ENCODE measurements around the gene MYO15B.
"Not testable (repeated sequence)": the region's sequence is repeated elsewhere in the genome, so short reads cannot be mapped to it uniquely, and the experiment has no call there.

The MYO15B gene

DNA sequence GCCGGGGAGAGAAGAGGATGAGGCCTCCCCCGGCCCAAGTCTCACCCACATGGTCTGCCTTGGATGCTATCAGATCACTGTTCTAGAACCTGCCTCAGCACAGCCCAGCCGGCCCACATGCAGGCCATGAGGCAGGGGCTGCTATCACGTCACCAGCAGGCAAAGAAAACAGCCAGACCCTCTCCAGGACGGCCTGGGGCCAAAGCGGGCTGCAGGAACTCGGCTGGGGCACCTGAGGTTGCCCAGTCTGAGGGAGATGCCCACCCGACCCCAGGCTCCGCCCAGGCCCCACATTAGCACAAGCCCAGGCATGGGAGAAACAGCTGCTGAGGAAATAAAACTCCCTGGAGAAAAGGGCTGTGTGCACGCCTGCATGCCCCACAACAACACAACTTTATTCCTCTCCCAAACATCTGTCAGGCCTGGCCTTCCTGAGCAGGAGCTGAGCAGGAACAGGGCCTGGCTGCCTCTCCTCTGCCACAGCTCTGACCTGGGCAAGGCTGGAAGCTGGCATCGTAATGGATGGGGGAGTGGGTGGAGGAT lies 39.0 kb downstream of the MYO15B start:
- peak; percentile 84 for DNase-seq

DNA sequence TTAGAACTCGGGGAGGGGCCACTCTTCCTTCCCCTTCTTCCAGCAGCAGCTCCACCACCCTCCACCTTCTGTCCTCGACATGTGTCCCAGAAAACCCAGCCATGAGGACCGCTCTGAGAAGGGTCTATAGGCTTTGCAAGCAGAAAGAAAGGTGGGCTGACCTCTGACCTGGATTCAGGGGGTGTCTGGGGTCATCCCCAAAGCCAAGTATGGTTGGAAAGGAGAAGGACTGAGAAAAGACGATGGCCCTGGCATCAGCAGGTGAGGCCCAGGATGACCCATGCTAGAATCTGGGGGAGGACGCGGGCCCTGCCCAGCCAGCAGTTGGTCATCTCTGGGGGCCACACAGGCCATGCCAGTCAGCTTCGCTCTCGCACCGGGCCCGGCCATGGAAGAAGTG lies 39.5 kb downstream of the MYO15B start:
- no peak for DNase-seq

DNA sequence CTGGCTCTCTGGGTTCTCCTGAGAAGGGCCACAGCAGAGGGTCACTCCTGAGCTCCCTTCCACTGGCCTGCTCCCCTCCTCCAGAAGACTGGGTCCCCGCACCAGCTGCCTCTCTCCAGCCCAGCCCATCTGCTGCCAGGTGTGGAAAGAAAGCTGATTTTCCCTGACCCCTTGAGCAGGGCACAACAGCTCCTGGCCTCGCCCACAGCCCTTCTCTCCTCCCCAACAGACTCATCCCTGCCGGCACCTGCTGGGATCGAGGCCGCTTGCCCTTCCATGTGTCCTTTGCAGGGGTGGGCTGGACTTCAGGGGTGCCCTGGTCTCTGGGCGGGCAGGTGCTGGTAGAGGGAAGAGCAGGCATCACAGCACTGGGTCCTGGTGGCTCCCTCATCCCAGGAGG lies 40.8 kb downstream of the MYO15B start:
- no peak for DNase-seq

DNA sequence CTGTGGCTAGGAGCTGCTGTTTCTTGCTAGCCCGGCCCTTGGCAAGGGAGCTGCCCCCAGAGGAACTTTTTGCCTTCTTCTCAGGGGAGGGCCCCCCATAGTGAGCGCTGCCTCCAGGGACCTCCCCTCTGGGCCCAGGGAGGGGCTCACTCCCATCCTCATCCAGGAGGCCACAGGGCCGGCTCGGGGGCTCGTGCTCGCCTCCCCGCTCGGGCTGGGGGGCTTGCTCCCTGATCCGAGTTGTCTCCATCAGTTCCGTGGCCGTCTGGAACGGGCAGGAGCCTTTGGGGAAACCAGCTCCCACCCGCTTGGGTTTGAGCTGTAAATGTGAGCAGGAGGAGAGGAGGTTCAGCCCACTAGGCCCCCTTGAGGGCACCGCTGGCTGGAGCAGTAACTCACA lies 41.6 kb downstream of the MYO15B start:
- DNase-seq, result no peak

DNA sequence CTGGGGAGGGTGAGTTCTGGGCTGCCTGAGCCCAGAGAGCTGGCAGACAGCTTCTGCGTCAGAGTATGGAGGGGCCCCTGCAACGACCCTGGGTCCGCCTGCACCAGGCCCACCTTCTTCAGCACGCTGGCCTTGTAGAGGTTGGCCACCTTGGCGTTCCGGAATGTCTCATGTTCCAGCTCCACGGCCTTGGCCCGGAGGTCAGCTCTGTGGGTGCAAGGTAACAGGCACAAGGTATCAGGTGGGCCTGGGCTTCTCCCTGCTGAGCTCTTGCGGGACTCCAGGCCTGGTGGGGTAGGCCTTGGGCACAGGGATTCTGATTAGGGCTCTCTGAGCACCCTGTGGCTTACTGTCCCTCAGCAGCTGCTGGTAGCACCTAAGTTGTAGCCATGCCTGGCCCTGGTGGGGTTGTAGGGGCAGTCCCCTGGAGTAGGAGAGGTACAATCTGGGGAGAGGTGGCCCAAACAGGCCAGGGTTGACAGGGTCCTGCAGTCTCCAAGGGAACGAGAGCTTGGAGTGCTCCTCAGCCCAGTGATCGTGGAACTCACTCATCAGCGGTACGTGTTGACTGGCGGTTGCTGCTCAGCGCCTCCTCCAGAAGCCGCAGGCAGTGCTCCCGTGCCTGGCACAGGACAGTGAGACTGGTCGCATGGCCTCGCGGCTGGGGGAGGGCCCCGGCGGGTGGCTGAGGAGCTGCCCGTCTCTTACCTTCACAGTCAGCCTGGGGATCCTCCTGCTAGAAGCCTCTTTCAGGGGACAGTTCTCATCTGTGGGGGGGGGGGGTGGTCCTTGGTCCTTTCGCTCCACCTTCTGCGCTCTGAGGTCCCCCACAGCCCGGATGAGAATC lies 42.7 kb downstream of the MYO15B start:
- no peak for DNase-seq

DNA sequence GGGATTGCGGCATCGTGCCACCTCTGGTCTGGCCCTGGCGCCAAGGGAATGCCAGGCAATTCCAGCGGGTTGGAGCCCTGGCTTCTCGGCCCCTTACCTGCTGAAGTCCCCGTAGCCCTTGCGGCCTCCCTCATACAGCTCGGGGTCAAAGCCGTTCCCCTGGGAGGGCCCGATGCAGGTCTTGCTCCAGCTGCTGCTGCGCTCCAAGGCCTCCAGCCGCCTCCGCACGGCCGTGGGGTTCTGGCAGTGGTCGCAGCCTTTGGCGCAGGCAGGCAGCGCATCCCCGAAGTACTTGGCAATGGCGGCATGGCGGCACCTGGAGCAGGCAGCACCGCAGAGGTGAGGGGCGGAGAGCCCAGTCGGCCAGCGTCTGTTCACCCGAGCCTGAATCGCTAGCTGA lies 43.8 kb downstream of the MYO15B start:
- no peak for DNase-seq

DNA sequence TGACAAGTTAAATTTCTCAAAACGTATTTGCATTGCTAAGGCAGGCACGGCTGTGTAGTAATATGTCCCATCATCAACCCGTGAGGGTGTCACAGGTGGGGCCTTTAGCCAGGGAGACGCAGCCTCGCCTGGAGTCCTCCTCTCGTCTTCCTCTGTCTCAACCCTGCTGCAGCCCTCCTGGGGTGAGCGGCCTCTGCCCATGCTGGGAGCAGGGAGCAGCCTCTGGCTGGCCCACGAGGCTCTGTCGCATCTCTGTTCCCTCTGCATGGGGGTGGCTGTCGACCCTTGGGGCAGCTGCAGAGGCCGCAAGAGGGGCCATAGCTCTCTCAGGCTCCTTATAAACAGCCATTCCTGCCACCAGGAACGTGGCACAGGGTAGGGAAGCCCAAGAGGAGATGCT lies 44.8 kb downstream of the MYO15B start:
- DNase-seq, result no peak

DNA sequence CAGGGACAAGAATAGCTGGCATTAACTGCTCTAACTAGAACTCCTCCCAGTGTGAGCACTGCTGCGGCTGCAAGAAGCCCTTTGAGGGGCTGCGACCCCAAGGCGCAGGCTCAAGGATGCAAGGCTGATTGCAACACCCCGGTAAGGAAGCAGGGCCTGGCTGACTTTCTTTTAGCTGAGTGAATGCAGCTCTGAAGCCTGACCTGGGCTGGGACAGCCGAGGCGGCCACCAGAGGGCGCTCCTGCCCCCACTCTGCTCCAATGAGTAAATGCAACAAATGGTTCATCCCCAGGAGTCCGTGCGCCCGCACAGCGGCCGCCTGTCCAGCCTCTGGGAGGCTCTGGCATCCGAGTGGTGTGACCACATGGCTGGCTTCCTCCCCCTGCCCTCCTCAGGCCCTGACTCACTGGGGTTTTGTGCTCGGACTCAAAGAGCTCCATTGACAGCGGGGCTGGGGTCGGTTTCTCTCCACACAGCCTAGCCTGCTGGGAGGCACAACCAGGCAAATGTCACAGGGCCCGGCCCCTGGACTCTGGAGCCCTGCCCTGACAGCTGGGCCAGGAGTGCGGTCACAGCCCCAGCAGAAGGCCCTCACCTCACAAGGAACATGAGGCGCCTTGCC lies 45.4 kb downstream of the MYO15B start, which contains the start of gene SMIM5:
SMIM5 (plus strand) TSS at position 572 of the 623 bp plus-strand sequence. CDS start 6,768 bp downstream, outside the sequence.
- peak; percentile 32 for DNase-seq

DNA sequence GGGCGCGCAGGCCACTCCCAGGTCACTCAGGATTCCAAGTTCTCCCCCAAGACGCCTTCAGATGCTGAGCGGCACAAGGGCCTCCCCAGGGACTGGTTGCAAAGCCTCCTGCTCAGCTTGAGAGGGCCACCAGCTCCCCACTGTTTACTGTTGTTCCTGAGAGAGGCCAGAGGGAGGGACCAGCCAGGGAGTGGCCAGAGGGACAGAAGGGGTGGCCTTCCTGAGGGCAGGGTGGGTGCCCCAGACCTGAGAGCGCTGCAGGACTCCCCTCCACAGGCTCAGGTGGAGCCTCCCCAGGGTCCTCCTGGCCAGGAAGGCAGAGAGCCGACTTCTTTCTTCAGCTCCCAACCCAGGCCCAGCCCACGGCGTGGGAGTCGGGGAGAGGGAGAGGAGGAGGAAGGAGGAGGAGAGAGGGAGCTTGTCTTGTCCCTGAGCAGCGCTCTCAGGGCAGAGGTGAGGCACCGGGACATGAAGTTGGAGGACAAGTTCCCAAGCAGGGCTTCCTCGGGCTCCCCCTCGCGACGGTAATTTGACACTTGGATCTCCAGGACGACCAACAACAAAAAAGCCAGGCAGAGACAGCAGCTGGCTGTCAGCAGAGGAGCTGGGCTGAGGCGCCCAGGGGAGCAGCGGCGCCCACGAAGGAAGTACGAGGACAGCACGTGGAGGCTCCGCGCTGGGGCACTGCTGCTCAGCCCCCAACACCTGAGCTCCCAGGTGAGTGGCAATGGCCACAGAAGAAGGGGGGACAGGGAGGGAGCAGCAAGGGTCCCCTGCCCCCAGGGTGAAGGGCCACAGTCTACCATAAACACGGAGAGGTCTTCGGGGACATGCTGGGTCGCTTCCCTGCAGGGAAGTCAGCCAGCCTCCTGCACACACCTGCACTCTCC lies 46.1 kb downstream of the MYO15B start:
- DNase-seq, result peak; percentile 86

DNA sequence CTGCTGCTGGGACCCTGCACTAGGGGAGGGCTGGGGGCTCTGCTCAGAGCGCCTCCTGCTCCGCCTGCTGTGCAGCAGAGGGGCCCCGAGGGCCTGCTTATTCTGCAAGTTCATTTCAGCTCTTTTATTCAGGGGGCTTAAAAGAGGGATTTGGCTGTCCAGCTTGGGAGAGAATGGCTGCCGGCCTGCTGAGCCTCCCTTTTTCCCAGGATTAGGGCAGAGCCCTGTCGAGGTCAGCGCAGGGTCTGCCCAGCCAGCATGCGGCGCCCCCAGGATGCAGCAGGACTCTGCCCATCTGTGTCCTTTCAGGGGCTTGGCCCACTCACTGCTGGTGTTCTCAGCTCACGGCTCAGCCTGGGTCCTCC lies 46.8 kb downstream of the MYO15B start:
- no peak for DNase-seq

DNA sequence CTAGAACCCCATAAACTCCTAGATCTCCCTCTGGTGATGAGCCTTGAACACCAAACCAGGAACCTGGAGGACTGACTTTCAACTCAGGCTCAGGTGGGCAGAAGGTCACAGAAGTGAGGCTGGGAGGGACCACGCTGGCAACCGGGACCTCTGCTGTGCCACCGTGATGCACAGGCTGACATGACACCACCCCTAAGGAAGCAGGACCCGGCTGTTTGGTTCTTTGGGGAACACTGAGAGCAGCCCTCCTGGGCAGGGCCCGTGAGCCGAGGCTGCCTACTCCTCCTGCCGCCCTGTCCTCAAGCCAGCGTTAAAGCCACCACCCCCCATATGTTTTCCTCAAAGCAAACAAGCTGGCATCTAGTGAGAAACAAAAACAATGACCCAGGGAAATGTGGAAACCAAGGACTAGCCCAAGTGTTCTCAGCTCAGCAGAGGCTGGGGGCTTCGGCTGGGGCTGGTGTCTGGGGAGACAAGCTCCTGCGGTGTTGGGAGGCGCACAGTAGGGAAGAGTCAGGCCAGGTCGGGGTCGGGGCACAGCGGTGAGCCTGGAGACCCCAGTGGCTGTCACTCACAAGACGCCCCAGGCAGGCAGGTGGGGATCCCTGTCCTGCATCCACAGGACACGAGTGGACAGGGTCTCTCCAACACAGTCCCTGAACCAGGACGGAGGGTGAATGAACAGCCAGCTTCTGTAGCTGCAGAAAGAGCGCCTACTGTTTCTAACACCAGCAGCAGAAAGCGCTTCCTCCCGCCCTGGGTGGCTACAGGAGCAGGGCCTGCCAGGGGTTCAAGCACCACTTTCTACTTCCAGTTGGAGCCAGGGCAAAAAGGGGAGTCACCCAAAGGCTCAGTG lies 47.4 kb downstream of the MYO15B start:
- no peak for DNase-seq

DNA sequence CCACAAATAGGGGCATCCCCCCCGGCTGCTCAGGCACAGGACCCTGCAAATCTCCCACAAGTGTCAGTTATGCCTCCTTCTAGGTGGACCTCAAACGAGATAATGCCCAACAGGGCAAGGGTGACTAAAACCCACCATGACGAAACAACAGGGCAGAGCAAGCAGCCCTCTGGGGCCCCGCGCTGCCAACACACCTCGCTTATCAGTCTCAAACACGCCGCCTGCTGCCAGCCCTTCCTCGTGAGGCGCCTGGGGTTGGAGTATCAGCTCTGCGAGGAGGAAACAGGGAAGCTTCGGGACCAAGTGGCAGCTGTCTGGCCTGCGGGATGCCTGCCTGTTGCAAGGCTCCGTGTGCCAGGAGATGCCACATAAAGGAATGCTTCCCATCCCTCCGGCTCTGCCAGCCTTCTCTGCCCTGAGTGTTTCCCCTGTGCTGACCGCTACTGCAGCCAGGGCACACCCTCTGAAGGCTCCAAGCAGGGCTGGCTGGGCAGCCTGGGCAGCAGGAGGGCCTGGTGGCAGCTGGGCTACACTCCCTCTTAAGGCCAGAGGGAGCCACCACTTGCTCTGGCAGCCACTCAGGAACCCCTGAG lies 48.1 kb downstream of the MYO15B start:
- peak; percentile 62 for DNase-seq

DNA sequence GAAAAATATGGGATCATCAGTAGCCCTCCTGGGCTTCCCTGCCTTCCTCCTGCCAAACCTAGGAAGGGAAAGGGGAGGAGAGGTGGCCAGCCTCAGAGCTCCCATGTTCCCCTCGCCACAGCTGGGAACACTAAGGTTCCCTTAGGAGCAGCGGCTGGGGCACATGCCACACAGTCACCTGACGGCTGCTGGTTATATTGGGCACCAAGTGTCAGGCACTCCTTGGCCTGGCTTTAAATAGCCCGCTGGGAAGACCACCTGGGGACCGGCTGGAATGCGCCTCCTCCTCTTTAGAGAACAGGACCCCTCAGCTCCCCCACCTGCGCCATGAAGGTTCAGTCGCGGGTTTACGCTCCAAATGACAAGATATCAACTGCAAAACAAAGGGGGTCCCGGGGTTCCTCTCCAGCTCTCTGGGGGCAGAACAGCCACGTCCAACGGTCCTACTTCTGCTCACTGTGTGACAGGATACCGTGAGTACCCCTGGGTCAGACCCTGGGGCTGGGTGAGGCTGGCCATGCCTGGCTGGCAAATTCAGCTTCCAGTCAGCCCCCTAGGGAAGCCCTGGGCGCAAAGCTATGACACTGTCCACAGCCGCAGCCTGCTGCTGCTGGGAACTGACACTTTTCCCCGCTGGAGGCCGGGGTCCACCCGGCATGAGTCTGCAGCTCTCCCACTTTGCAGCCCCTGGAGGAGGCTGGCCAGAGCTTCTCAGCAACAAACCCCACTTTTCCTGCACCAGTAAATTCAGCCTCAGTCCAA lies 49.0 kb downstream of the MYO15B start:
- no peak for DNase-seq

DNA sequence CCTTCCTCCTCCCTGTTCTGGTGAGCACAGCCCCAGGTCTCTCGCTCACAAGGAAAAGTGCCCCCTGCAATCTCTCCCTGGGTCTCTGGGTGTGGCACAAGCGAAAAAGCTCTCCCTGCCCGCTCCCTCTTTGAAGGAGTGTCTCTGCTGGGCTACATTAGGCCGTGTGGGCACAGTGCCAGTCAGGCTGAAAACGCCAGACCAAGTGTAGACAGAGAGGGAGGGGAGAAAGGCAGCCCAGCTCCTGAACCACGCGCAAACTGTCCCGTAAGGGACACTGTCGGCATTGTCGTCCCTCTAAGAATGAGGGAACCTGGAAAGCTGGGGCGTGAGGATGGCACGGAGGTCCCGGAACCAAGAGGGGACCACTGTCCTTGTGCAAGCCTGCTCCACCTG lies 49.5 kb downstream of the MYO15B start:
- DNase-seq, result no peak

DNA sequence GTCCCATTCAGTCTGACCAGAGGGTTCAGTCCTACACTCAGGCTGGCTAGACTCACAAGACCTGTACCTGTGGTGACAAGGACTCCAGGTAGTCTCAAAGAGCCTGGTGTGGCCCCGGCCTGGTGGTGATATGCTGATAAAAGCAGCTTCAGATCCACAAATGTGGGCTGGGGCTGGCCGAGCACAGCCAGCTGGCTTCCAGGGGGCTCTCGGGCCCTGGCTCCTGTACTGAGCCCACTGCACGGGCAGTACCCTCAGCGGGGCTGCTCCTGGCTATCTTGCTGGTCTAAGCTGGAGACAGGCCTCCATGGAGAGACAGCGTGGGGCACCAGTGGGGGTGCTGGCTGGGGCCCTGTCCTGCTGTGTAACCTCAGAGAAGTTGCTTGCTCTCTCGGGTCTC lies 50.0 kb downstream of the MYO15B start:
- DNase-seq, result no peak

DNA sequence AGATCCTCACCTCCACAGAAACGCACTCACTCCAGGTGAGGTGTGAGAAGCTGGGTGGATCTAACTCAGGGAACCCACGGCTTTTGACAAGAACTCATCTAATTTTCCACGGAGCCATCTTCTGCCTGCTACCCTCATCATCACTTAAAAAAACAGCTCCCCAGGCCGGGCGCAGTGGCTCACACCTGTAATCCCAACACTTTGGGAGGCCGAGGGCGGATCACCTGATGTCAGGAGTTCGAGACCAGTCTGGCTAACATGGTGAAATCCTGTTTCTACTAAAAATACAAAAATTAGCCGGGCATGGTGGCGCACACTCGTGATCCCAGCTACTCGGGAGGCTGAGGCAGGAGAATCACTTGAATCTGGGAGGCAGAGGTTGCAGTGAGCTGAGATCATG lies 50.4 kb downstream of the MYO15B start:
- not testable (repeated sequence) for DNase-seq

DNA sequence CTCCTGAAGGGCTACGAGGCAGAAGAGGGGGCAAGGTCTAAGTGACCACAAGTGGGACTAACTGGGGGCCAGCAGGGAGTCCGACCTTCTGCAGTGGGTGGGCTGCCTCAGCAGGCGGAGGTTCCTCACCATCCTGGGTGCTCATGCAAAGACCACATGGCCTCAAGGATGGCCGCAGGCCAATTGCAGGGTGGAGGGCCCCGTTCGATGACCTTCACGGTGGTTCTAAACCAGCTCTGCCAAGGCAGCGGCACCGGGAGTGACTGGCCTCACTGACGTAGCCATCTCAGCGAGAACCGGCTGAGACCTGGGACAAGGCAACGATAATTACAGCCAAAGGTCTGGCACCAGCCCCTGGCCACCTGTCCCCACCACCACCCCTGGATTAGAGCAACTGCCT lies 51.3 kb downstream of the MYO15B start:
- DNase-seq, result no peak

DNA sequence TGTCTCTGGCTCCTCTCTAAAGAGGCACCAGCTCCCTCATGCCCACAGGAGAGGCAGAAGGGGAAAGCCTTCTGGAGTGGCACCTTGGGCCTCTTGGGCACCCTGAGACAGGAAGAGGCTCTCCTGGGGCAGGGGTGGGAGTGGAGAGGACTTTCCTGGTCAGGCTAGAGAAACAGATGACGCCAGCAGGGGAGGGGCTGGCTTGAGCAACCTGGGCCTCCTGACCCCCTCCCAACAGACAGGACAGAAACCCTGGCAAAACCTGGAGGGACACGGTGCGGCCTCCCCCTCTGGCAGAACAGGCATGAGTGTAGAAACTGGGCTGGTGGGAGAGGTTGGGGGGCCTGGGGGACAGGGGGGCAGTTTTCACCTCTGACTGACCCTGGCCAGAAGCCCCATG lies 51.7 kb downstream of the MYO15B start:
- DNase-seq, result no peak

DNA sequence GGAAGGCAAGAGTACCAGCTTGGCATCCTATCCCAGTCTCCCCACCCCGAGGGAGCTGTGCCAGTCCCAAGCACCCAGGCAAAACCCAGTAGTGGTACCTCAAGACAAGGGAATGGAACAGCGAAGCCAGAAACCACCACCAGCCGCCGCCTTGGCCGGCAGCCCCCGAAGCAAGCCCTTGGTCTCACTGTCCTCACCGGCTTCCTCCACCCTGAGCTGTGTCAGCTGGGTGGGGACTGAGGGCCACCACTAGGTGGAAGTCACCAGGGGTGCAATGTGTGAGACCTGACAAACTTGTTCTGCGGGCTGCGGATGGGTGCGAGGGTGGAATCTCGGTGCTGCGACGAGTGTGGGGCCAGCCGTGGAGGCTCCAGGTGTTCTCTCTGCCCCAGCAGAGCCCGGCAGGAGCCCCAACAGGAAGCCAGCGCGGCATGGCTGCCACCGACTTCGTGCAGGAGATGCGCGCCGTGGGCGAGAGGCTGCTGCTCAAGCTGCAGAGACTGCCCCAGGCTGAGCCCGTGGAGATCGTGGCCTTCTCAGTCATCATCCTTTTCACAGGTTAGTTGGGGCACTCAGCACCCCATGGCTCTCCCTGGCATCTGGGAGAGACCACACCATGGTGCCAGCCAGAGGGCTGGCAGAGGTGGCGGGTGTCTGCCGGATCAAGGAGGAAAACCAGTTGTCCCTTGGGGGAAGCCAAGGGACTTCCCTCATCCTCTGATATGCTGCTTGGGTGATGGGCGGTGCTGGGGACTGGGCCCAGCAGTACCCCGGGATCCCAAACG lies 52.4 kb downstream of the MYO15B start:
- DNase-seq, result no peak

DNA sequence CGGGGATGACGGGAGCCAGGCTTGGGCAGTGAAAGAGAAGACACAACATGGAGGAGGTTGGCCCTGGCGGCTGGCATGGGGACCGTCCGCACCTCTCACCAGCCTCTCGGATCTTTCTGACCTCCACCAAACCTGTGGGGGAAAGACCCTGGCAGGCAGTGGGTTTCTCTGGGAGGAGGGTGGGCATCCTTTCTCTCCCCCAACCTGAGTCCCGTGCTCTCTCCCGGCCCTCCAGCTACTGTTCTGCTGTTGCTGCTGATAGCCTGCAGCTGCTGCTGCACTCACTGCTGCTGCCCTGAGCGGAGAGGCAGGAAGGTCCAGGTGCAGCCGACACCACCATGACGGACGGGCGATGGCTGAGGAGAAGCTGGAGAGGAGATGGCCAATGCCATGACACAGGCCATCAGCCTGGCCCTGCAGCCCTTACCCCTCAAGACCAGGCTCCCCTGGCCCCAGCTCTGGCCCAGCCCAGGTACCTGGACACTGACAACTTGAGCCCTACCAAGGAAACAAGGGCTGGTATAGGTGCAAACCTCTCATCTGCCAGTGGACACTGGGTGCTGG lies 53.0 kb downstream of the MYO15B start:
- DNase-seq, result no peak

All from DMS 273 treated with DMSO at 0.1 percent for 48 hours (cell line).